Neural progenitor cell (in vitro differentiated cells): ENCODE results near the gene NES.

ENCODE experiments used
- CTCF ChIP-seq: fragments of 200-600 bp; sonication (generic); IDR thresholded peaks from 2 replicates; pipeline ENCODE4 v1.5.1; 2017; ENCODE audit warnings: antibody characterized with exemption, mild to moderate bottlenecking
- EZH2 ChIP-seq: fragments of 200-600 bp; sonication (generic); IDR thresholded peaks from 2 replicates; pipeline ENCODE4 v1.6.1; 2017; ENCODE audit warnings: antibody characterized with exemption, mild to moderate bottlenecking, moderate library complexity
- EZH2phosphoT487 ChIP-seq: fragments of 200-600 bp; sonication (generic); IDR thresholded peaks from 2 replicates; pipeline ENCODE4 v1.6.1; 2017; ENCODE audit warnings: antibody characterized with exemption

- TF ChIP-seq EZH2 (no peak), CTCF (no peak), EZH2phosphoT487 (no peak)
Observed at GRCh38 chr1:156667968-156668709, 9.1 kb downstream of the NES start.
